OCI-LY7 (cell line): Measurements from ENCODE around the gene SH3TC1.

ENCODE experiments used
- EZH2phosphoT487 ChIP-seq: fragments of 200-600 bp; sonication (generic); IDR thresholded peaks from 2 replicates; pipeline ENCODE4 v1.6.1; 2018; ENCODE audit warnings: low read depth, borderline replicate concordance, mild to moderate bottlenecking, mixed run types, antibody characterized with exemption, low read length, moderate library complexity, mixed read lengths
- TF ChIP-seq, protein P1 (sequence below): fragments of 200-600 bp; sonication (generic); conservative IDR thresholded peaks from 2 replicates; pipeline ENCODE4 v1.5.1; 2014; ENCODE audit warnings: mild to moderate bottlenecking, antibody characterized with exemption, low read length, moderate library complexity, mixed read lengths

DNA sequence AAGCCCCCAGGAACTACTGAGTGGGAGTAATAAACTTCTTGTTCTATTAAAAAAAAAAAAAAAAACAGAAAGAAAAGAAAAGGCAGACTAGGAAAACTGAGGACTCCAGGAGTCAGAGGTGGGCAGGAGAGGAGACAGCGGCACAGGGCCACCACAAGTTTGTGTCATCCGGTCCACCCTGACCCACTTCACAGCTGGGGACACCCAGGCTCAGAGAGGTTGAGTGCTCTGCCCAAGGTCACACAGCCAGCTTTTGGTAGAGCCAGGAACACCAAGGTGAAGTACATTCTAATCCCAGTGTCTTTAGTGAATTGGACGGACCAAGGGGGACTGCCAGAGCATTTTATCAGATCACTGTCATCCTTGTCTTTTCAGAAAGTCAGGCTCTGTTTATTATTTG, 24.1 kb upstream of the SH3TC1 start:
- TF ChIP-seq, protein P1, sequence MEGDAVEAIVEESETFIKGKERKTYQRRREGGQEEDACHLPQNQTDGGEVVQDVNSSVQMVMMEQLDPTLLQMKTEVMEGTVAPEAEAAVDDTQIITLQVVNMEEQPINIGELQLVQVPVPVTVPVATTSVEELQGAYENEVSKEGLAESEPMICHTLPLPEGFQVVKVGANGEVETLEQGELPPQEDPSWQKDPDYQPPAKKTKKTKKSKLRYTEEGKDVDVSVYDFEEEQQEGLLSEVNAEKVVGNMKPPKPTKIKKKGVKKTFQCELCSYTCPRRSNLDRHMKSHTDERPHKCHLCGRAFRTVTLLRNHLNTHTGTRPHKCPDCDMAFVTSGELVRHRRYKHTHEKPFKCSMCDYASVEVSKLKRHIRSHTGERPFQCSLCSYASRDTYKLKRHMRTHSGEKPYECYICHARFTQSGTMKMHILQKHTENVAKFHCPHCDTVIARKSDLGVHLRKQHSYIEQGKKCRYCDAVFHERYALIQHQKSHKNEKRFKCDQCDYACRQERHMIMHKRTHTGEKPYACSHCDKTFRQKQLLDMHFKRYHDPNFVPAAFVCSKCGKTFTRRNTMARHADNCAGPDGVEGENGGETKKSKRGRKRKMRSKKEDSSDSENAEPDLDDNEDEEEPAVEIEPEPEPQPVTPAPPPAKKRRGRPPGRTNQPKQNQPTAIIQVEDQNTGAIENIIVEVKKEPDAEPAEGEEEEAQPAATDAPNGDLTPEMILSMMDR: no peak
- no peak for TF ChIP-seq EZH2phosphoT487
